Measurements from ENCODE around the gene TRIM54. TPM values are rescaled to one million over a fixed set of nuclear protein-coding genes. Genes with fewer than 3 reads are reported as not detected.
"Not testable (repeated sequence)": the region's sequence is repeated elsewhere in the genome, so short reads cannot be mapped to it uniquely, and the experiment has no call there.

TRIM54 gene
- total RNA-seq, 1 experiment from 2014 or later: 0.51 TPM

GRCh38 chr2:27264753-27265535, 17.3 kb upstream of the TRIM54 start:
- intact Hi-C loops (cut with micrococcal nuclease): no loop called here
- BruUV-seq (replicated peaks): no TSS peak
- Histone ChIP-seq H3K4me2 (ENCODE audit: low read length) (peak overlapping the region; percentile 93), H3K27ac (ENCODE audit: low read length) (no peak overlapping the region), H4K20me1 (ENCODE audit: low read length) (no peaks in the 10 kb centered on the region), H3K9me3 (ENCODE audit: low read length) (no peaks in the 10 kb centered on the region), H3K27me3 (ENCODE audit: low read length) (peaks cover 54% of the 10 kb centered on the region), H2AFZ (ENCODE audit: low read length) (peak overlapping the region; percentile 96), H3K9me2 (replicated peaks; ENCODE audit: low read length) (no peaks in the 10 kb centered on the region), H3K9ac (ENCODE audit: low read length) (no peak overlapping the region), H3K79me2 (ENCODE audit: low read length) (no peaks in the 10 kb centered on the region), H3K4me1 (ENCODE audit: insufficient read depth, low read length) (peaks cover 18% of the 10 kb centered on the region; the same call in 1 of the 2 replicates), H3K36me3 (ENCODE audit: low read depth, low read length) (no peaks in the 10 kb centered on the region), H3K4me3 (ENCODE audit: low read length) (peak overlapping the region; percentile 71), H3F3A (ENCODE audit: low read length, unreplicated experiment) (no peaks in the 10 kb centered on the region)
- ATAC-seq: peak; percentile 69
- POLR2A ChIA-PET (ENCODE audit: unreplicated experiment): no interaction called here
- DNase-seq: peak; percentile 58
- TF ChIP-seq CTCF (conservative IDR thresholded peaks at IDR 0.05; ENCODE audit: low read depth, low read length) (peak; percentile 71), EZH2 (IDR thresholded peaks at IDR 0.05; ENCODE audit: low read length, unreplicated experiment) (no peak)
- CTCF ChIA-PET: no interaction called here

GRCh38 chr2:27265536-27265870, 16.7 kb upstream of the TRIM54 start:
- Histone ChIP-seq H3K79me2 (ENCODE audit: low read length) (no peaks in the 10 kb centered on the region), H3K4me2 (ENCODE audit: low read length) (peak overlapping the region; percentile 93; the same call in 1 of the 2 replicates), H2AFZ (ENCODE audit: low read length) (0 out of 2 replicates have a peak overlapping the region, but pooled peaks have one; percentile 96), H3K9me3 (ENCODE audit: low read length) (no peaks in the 10 kb centered on the region), H3K4me3 (ENCODE audit: low read length) (no peak overlapping the region), H3K36me3 (ENCODE audit: low read depth, low read length) (no peaks in the 10 kb centered on the region), H3K9me2 (replicated peaks; ENCODE audit: low read length) (no peaks in the 10 kb centered on the region), H3K27me3 (ENCODE audit: low read length) (peaks cover 50% of the 10 kb centered on the region), H4K20me1 (ENCODE audit: low read length) (no peaks in the 10 kb centered on the region), H3K27ac (ENCODE audit: low read length) (no peak overlapping the region), H3K9ac (ENCODE audit: low read length) (no peak overlapping the region), H3F3A (ENCODE audit: low read length, unreplicated experiment) (no peaks in the 10 kb centered on the region), H3K4me1 (ENCODE audit: insufficient read depth, low read length) (peaks cover 18% of the 10 kb centered on the region; the same call in 1 of the 2 replicates)
- TF ChIP-seq EZH2phosphoT487 (IDR thresholded peaks at IDR 0.05; ENCODE audit: borderline replicate concordance, low read length) (no peak), CTCF (conservative IDR thresholded peaks at IDR 0.05; ENCODE audit: low read depth, low read length) (no peak), EZH2 (IDR thresholded peaks at IDR 0.05; ENCODE audit: low read length, unreplicated experiment) (no peak)
- no TSS peak for BruUV-seq (replicated peaks)
- ChIA-PET POLR2A (ENCODE audit: unreplicated experiment) (no interaction called here), CTCF (no interaction called here)
- ATAC-seq (no peak), DNase-seq (no peak)
- intact Hi-C loops (cut with micrococcal nuclease): no loop called here

GRCh38 chr2:27268296-27268695, 13.9 kb upstream of the TRIM54 start:
- POLR2A ChIA-PET (ENCODE audit: unreplicated experiment); H3K9me3 ChIP-seq (ENCODE audit: low read length); H3F3A ChIP-seq (ENCODE audit: low read length, unreplicated experiment); DNase-seq; H3K9me2 ChIP-seq (replicated peaks; ENCODE audit: low read length); H3K79me2 ChIP-seq (ENCODE audit: low read length); H3K36me3 ChIP-seq (ENCODE audit: low read depth, low read length); BruUV-seq (replicated peaks); H3K4me3 ChIP-seq (ENCODE audit: low read length); H3K4me2 ChIP-seq (ENCODE audit: low read length); H2AFZ ChIP-seq (ENCODE audit: low read length); H4K20me1 ChIP-seq (ENCODE audit: low read length); intact Hi-C loops (cut with micrococcal nuclease); H3K27ac ChIP-seq (ENCODE audit: low read length); ATAC-seq; H3K9ac ChIP-seq (ENCODE audit: low read length): not testable (repeated sequence)
- CTCF ChIA-PET: interaction anchor here (0.7 kb wide), 1 partner anchor 15 kb away, joined by 3 read pairs; no protein-coding TSS in a partner anchor
- peaks cover 25% of the 10 kb centered on the region for H3K27me3 ChIP-seq (ENCODE audit: low read length)
- H3K4me1 ChIP-seq (ENCODE audit: insufficient read depth, low read length): 0 out of 2 replicates have a peak, but pooled peaks cover 10% of the 10 kb centered on the region

Measured in PC-3 (cell line).